ENCODE results near the gene WWTR1.

Gene WWTR1

DNA sequence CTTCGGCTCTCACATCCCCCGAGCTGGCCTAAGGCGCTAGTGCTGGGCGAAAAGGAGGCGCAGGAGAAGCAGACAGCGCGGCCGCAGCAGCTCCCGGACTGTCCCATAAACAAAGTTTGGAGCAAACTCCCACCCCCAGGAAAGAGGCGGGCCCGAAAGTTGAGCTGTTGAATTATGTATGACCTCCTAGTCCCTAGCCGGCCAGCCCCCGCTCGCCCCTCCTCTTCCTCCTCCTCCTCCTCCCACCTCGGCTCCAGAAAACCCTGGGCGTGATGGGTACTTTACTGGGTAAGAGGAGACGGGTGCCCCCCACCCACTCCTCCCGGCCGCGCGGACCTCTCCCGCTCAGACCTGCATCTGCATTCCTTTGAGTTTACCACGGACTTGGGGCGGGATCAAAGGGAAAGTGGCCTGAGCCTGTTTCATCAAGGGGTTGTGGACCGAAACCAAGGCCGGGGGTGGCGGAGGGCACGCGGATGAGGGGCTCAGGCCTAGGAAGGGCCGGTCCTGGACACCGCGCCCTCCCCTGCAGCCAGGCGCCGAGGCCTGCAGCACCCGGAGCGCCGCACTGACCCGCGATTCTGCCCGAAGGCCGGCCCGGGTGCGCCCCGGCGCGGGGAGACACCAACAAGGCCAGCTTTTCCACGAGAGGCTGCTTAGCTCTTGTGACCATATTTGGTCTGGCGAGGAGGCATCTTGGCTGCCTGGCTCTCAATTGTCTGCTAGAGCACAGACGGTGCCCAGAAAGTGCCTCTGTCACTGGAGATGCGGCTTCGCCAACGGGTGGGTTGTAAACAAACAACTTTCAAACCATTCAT is at the start of gene WWTR1:
Gene WWTR1, minus strand, starts transcription at position 100 of the 818 bp plus-strand sequence. CDS start 719 bp downstream, outside the sequence.
- DNase-seq: peak; percentile 71

DNA sequence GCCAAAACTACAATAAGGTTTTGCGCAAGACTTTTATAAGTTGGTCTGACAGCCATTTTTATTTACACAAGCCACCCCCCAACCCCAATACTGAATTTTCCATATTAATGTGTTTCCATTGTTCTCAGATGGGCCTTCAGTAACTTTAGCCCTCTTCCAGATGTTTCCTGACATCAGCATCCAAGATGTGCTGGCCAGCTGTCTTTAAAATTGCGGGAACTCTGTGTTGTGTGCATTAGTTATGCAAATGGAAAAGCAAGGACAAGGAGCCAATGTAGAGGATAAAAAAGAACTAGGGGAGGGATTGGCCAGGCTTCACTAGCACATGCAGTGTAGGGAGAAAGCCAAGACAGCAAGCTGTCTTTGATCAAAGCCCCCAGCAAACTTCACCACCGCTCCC is 49.1 kb upstream of the WWTR1 start:
- DNase-seq: no peak

DNA sequence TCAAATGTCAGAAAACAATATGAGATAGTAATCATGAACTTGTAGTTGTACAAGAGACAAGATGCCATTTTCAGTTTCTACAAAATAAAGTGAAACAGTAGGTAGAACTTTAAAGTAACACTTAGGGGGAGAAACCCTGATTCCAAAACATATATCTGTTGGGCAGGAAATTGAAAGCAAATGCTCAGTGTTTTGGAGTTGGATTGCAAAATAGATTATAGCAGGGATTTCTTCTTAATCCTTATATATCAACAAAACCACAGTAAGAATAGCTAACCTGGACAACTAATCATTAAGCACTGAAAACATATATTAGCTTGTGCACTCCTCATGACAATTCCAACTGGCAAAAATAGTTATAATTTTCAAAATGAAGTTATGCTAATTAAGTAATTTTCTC is 47.6 kb upstream of the WWTR1 start:
- no peak for DNase-seq

DNA sequence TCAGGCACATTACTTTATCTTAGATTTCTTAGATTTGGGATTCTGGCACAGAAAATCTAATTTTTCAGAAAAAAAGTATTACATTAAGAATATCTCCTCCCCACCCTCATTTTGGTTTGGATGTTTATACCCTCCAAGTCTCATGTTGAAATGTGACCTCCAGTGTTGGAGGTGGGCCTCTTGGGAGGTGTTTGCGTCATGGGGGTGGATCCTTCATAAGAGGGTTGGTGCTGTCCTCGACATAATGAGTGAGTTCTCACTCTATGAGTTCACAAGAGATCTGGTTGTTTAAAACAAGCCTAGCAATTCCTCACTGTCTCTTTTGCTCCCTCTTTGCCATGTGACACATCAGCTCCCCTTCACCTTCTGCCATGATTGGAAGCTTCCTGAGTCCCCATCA is 45.6 kb upstream of the WWTR1 start:
- DNase-seq: no peak

DNA sequence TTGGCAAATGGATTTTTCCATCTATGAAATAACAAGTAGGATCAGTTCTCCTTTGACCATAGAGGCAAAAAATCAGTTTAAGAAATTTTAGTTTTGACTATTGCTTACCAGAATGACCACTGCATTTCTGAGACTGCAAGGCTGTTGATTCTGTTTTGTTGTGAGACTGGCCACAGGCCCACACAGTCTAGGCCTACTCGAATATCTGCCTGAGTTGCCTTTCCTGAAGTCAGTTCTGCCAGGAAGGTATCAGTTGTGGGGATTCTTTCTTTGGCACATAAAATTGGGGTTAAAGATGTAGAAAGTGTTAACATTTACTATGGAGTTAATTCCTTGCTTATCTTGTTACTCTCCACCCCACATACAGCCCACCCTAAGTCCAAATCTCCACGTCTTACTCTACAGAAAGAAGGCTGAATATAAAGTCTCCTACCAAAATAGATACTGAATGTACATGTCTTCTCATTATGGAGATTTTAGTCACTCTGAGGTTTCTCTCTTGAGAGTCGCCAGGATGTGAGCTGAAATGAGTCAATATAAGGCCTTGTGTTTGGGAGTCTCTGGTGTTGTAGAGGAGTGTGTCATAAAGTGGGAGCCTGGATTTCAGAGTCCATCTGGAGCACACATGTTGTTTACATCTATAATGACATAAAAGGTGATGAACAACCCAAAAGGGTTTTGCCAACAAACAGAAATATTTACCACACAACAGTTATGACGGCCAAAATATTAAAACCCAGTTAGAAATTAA is 45.0 kb upstream of the WWTR1 start:
- no peak for DNase-seq

DNA sequence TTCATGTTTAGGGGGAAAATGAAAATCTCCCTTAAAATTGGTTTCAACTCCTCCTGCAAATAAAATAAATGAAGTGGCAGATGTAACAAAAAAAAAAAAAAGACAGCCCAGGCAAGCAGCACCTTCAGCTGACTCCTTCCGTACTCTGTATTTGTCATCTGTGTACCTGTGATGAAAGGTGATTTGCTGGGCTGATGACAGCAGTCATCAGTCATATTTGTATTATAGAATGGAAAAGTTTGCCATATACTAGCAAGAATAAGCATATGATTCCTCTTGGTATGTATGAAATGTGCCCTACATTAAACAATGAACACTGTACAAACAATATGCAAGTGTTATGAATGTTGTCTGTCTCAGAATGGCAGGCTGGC is 44.1 kb upstream of the WWTR1 start:
- DNase-seq: no peak

DNA sequence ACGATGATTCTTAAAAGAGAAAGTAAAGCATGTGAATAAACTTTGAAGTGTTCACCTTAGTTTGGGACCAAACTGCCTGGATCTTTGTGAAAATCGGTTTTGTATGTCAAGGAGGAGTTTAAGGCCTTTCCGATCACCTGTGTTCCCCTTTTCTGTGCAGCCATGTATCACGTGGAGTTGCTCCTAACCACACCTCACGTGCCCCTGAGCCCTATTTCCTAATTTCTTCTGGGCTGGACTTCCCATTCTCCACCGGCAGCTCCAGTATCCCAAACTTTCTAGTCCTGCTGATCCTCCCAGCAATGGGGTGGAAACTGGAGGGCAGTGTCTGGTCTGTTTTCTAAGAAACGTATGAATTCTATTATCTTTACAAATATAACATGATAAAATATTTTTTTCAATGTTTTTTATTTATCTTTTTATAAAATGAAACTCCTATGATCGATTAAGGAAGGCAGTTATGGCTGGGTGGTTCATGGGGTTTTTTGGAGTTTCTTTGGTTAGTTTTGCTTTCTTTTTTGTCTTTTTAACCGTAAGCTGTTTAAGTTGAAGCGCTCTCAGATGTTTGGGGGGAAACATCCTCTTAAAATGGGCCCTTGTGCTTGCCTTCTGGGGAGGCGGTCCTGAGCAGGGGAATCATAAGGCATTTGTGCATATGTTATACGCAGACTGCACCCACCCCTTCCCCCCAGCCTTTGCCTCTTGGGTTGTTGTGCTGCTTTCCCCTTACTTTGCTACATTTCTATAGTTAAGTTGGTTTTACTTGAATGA is 43.6 kb upstream of the WWTR1 start:
- no peak for DNase-seq

DNA sequence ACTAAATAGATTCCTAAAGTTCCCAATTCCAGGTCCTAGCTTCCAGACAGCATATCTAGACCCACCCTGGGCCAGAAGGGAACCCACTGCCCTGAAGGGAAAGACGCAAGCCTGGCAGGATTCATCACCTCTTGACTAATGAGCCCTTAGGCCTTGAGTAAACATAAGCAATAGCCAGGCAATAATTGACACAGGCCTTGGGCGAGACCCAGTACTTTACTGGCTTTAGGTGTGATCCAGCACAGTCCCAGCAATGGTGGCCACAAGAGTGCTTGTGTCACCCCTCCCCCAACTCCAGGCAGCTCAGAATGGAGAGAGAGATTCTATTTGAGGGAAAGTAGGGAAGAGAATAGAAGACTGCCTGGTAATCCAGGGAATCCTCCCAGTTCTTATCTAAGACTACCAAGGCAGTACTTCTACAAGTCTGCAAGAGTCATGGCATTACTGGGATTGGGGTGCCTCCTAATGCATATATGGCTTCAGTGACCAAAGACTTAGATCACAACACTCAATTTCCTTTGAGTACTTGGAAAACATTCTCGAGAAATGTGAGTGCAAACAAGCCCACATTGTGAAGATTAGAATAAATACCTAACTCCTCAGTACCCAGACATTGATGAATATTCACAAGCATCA is 30.4 kb upstream of the WWTR1 start:
- no peak for DNase-seq

DNA sequence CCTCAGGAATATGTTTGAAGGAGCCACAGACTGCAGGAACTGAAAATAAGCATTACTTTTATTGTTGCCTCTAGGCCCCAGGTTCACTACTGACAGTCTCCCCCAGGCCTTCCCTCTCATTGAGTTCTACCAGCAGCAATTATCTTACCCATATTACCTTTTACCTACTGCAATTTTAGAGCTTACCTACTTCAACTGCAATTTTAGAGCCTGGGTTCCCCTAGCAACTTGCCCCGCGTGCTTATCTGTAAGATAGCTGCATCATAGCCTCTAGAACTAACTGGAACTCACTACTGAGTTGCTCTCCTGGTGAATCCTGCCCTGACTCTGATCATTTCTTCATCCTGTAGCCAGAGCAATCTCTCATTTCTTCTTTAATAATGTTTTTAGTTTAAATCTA is 29.2 kb upstream of the WWTR1 start:
- no peak for DNase-seq

DNA sequence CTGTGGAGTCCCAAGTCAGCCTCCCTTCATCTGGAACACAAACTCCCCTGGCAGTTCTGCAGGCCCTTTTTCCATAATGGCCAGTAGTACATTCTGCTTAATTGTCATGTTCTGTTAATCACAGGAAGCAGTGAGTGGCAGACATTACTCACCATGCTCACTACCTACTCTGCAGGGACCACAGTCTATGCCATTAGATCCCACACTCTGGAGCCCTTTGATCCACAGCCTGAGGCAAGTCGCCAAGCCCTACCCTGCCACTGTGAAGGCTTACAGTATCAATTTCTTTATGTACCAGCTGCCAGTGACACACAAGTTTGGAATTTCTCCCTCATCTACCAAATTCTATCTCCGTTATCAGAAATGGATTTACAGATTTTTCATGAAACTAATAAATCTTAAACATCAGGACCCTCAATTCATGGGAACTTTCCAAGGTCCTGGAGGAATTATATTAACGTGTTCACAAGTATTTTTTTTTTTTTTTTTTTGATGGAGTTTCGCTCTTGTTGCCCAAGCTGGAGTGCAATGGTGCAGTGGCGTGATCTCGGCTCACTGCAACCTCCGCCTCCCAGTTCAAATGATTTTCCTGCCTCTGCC is 20.6 kb upstream of the WWTR1 start:
- DNase-seq: no peak

DNA sequence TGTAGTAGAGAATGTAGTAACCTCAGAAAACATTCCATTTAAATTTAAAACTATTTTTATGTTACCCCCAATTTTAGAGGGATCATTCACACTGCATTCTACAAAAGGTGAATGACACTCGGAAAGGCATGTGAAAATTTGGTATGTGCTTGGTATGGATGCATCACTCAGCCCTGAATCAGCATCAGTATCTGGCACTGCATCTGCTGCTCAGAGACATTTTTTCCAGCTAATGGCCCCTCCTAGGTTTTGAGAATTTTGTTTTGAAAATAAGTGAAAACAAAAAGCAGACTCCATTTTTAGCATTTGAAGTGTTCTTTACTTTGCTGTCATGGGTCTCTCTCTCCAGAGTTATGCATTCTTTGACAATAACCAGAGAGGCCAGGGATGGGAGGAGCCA is 15.6 kb upstream of the WWTR1 start:
- DNase-seq: no peak

DNA sequence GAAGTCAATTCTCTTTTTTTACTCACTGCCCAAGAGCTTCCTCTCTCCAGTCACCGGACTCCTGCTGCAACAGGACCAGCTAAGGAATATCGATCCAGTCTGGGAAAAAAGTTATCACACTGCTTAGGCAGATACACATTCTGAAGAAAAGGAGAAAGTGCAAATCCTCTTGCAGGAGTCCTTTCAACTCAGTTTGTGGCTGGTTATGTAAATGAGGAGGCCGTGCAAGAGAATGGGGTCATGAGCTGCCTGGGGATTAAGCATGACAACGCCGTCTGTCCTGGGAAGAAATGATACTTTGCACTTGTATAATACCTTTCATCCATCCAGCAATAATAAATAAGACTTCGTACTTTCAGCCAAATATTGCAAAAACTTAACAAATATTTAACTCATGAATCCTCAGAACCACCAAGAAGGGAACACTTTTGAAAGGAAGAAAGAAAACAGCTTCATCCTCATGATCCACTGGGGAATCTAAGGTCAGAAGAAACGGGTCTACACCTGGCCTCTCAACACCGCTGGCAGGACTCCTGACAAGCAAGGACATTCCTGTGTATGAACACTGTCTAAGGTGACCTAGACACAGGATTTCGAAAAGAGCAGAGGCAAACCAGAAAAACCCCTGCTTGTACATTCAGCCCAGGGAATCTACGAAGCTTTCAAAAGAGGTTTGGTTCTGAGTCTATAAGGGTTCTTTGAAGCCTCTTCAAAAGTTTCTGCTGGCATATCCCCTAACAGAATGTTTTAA is 13.1 kb upstream of the WWTR1 start:
- DNase-seq: no peak

DNA sequence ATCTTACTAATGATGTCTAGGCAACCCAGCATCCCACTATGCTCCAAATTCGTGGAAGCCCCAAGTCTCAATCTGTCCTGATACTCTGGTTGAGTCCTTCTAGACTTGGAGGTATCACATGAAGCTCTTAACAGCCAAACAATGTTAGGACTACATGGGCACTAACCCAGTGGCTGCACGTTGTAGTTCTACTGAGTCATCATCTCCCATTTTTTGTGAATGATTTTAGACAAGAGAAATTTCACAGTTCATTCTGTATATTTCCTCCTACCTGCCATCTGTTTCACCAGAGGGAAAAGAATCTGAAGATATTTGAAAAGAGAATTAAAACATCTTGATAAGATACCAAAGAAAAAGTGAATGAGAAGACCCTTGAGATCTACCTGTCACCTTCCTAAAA is 9.8 kb upstream of the WWTR1 start:
- DNase-seq: no peak

DNA sequence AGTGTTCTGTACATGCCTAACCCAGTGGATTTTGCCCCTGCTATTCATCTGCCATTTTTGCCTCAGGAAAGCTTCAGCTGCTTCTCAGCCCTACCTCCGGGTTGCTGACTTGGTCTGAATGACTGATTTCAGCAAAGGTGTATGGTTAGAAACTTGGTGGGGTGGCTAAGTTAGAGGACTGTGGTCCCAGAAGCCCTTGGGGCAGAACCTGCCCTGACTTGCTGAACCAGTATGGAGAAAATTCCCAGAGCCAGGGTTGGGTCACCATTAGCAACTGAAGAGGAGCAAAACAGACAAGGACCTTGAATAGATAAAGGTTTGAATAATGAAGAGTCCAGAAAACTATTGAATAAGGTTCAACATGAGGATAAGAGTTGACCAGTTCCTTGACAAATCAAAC is 6.1 kb upstream of the WWTR1 start:
- no peak for DNase-seq

DNA sequence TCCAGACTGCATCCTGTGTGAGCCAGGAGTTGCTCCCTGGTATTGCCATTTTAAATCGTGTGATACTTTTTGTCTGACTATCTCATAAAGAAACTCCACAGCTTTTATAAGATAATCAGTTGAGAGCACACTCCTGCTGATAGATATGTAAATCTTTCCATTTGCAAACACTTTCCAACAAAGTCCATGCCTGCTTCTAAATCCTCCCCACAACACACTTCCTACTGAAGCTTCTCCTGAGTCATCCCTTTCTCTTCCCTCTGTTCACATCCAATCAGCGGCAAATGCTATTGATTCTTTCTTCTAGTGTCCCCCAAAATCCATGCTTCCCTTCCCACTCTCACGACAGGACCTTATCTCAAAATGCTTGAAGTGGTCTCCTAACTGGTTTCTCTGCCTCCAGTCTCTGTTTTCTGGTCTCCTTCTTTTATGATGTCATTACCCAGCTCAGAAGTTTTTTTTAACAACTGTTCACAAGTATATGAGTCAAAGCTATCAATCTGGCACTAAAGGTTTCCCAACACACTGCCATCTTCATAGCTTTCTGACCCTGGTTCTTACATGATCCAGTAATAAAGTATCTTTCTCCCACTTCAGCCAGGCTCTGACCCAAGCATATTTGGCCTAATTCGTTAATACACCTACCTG is 4.5 kb upstream of the WWTR1 start:
- no peak for DNase-seq

DNA sequence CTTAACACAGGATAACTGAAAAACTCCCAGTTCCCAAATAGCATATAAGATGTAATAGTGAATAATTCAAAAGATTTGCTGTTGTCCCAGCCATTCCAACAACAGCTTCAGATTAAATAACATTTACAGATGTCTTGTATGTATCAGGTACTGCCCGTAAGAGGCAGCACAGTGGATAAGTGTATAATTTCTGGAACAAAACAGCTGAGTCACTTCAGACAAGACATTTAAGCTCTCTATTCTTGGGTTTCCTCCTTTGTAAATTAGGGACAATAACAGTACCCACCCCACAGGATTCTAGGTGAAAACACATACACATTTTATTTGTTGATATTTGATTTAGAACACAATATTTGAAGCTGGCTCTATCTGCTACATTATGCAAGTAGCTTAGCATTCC is 2.6 kb upstream of the WWTR1 start:
- no peak for DNase-seq

DNA sequence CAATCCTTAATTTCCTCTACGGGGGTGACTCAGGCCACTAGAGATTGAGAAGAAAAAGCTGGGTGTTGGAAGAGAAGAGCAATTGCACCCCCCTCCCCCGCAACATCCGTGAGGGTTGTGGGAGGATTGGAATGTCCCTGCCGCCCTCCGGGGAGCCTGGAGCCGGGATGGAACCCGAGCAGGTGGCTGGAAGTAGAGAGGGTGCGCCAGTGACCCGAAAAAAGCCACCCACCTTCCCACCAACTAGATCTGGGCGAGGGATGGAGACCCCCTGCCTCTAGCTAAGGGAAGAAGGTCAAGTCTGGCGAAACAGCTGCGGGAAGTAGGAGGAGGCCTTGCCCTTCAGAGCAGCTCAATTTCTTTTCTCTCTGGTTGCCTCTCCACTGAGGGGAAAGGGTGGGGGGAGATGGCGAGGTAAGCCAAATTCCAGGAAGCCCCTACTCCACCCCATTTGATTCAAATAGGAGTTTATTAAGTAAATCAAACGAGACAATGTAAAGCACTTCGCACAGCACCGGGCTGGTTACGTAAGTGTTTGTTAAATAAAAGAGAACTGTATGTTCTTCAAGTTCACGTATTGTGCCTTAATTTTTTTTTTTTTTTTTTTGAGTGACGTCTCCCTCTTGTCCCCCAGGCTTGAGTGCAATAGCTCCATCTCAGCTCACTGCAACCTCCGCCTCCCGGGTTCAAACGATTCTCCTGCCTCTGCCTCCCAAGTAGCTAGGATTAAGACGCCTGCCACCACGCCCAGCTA is 1.1 kb upstream of the WWTR1 start:
- DNase-seq: no peak

DNA sequence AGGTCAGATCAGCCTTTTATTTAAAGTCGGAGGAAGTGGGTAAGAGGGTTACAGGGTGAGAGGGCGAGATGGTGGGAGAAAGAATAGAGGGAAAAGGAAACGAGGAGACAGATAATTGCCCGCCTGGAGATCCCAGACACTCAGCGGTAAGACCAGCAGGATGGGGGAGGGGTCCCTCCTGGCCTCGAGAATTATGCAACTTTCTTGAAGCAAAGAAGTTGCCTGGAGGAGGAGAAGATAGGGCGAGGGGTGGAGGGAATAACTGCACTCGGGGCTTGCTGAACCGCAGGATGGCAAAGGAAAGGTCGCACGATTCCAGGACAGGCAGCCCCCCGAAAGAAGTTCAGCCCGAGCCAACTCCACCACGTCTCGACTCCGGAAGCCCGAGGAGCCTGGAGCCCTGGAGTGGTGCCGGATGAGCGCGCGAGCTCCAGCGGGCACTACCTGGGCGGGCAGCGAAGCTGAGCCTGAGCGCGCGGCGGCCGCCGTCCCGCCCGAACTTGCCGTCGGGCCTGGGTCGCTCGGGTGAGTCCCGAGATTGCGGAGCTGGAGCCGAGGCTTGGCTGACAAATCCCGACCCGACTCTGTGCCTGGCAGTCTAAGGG is 402 bp downstream of the WWTR1 start:
- DNase-seq: no peak

DNA sequence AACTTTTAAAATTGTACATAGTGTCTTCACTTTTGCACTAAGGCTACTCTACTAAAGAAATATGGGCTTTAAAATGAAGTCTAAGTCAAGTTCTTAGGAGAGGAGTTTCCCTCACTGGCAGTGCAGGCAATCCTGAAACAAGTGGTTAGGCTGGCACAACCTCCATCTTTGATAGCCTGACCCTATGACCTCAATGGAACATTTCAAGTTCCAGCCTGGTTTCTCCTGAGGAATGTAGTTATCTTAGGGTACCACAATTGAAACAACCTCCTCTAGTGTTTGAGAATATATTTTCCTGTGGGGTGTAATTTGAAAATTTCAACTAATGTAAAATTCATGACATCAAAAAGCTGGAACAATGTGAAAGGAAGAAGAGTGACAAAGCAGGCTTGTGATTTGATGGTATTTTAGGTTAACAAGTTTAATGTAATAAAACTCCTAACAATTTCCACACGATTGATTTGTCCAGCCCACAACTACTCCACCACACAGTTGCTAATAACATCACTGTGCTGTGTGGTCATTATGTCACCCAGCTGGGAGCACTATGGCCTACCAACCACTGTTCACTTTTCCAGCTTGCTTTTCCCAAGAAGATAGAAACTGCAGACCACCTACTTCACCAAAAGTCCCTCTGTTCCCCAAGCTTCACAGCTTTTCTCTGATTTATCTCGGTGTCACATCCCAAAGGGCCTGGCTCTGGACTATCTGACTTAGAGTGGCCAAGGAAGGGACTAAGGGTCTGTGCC is 1.8 kb downstream of the WWTR1 start:
- no peak for DNase-seq

DNA sequence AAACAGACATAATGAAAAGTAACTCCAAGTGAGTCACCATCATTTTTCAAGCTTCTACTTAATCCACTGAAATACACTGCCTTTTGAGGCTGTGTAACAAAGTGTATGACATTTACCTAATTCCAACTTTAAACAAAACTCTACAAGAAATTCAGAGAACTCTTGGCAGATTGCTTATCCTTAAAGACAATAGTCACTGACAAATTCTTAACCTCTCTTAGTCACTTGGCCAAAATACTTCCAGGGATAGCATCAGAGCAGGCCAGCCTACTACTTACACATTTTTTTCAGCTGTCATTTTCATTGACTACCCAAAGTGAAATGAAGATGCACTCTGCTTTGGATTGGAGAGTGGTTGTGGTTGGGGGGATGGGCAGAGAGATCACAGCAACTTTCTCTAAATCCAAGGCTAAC is 3.6 kb downstream of the WWTR1 start:
- no peak for DNase-seq

Data from NCI-H1092 (cell line).